Endothelial cell (in vitro differentiated cells): Measurements from ENCODE around the gene DAPK1. TPM values are rescaled to one million over a fixed set of nuclear protein-coding genes. Genes with fewer than 3 reads are reported as not detected.

Experiments used
- DNase-seq: peaks from one replicate; pipeline ENCODE4 v3.0.0; 2021; ENCODE audit warnings: low spot score
- H3K27ac Mint-ChIP-seq: one replicate; pipeline ENCODE4 v1.8.0; 2021; ENCODE audit warnings: mixed read lengths, inconsistent platforms; ENCODE audit not compliant: unreplicated experiment
- H3K27me3 Mint-ChIP-seq: one replicate; pipeline ENCODE4 v1.8.0; 2021; ENCODE audit warnings: mild to moderate bottlenecking, moderate library complexity, mixed read lengths, inconsistent platforms; ENCODE audit not compliant: unreplicated experiment
- H3K36me3 Mint-ChIP-seq: one replicate; pipeline ENCODE4 v1.8.0; 2021; ENCODE audit warnings: mild to moderate bottlenecking, low read depth, mixed read lengths, inconsistent platforms; ENCODE audit not compliant: unreplicated experiment
- H3K4me1 Mint-ChIP-seq: one replicate; pipeline ENCODE4 v1.8.0; 2021; ENCODE audit warnings: mild to moderate bottlenecking, mixed read lengths, inconsistent platforms; ENCODE audit not compliant: unreplicated experiment
- H3K4me3 Mint-ChIP-seq: one replicate; pipeline ENCODE4 v1.8.0; 2021; ENCODE audit warnings: mild to moderate bottlenecking, mixed read lengths, inconsistent platforms; ENCODE audit not compliant: unreplicated experiment
- H3K9me3 Mint-ChIP-seq: one replicate; pipeline ENCODE4 v1.8.0; 2021; ENCODE audit warnings: mixed read lengths, inconsistent platforms; ENCODE audit not compliant: unreplicated experiment
- CTCF ChIP-seq: fragments of 200-600 bp; sonication (generic); IDR thresholded peaks from one replicate; pipeline ENCODE4 v1.5.0; 2021; ENCODE audit warnings: antibody characterized with exemption; ENCODE audit not compliant: unreplicated experiment
- total RNA-seq: library from RNA; stranded (reverse); fragmentation: NEBNext Ultra II Directional; extraction: Animal tissue kit (Norgen Biotek cat#: 25700); gene quantifications from one replicate; pipeline ENCODE4 v1.2.1, GENCODE V29; 2021; ENCODE audit not compliant: unreplicated experiment

The DAPK1 gene
- total RNA-seq, 1 donor from 2014 or later, result 36.8 TPM

GRCh38 chr9:87643107-87643650, 145.5 kb downstream of the DAPK1 start:
- DNase-seq, result no peak
- TF ChIP-seq CTCF, result no peak
- Mint-ChIP-seq H3K9me3 (no peaks in the 10 kb centered on the region), H3K4me1 (peaks cover 13% of the 10 kb centered on the region), H3K36me3 (peaks cover 3% of the 10 kb centered on the region), H3K4me3 (no peak overlapping the region), H3K27me3 (peaks cover 1% of the 10 kb centered on the region), H3K27ac (no peak overlapping the region)

- Mint-ChIP-seq H3K4me1 (peaks cover 6% of the 10 kb centered on the region), H3K4me3 (no peak overlapping the region), H3K9me3 (no peaks in the 10 kb centered on the region), H3K36me3 (peaks cover 3% of the 10 kb centered on the region), H3K27ac (no peak overlapping the region), H3K27me3 (peaks cover 1% of the 10 kb centered on the region)
- no peak for DNase-seq
- no peak for TF ChIP-seq CTCF
These were observed 146.3 kb downstream of the DAPK1 start for GRCh38 chr9:87643778-87644570.

- DNase-seq, result no peak
- Mint-ChIP-seq H3K36me3 (peaks cover 3% of the 10 kb centered on the region), H3K27ac (no peak overlapping the region), H3K4me3 (no peak overlapping the region), H3K4me1 (peaks cover under 1% of the 10 kb centered on the region), H3K9me3 (no peaks in the 10 kb centered on the region), H3K27me3 (peaks cover under 1% of the 10 kb centered on the region)
- no peak for TF ChIP-seq CTCF
These were observed 147.0 kb downstream of the DAPK1 start for GRCh38 chr9:87644659-87645058.

GRCh38 chr9:87646546-87646945, 148.9 kb downstream of the DAPK1 start:
- no peaks in the 10 kb centered on the region for H3K27me3 Mint-ChIP-seq
- H3K4me3 Mint-ChIP-seq, result no peak overlapping the region
- no peak for DNase-seq
- H3K27ac Mint-ChIP-seq, result no peak overlapping the region
- H3K36me3 Mint-ChIP-seq, result peaks cover 3% of the 10 kb centered on the region
- no peak for TF ChIP-seq CTCF
- H3K9me3 Mint-ChIP-seq, result no peaks in the 10 kb centered on the region
- H3K4me1 Mint-ChIP-seq, result no peaks in the 10 kb centered on the region

- no peak for TF ChIP-seq CTCF
- DNase-seq, result no peak
- H3K27me3 Mint-ChIP-seq, result no peaks in the 10 kb centered on the region
- no peaks in the 10 kb centered on the region for H3K9me3 Mint-ChIP-seq
- no peak overlapping the region for H3K27ac Mint-ChIP-seq
- peaks cover 3% of the 10 kb centered on the region for H3K36me3 Mint-ChIP-seq
- H3K4me1 Mint-ChIP-seq, result no peaks in the 10 kb centered on the region
- H3K4me3 Mint-ChIP-seq, result no peak overlapping the region
These were observed 149.4 kb downstream of the DAPK1 start for GRCh38 chr9:87647114-87647513.
